HepG2 (cell line): ENCODE measurements around the gene CENPP. TPM values are rescaled to one million over a fixed set of nuclear protein-coding genes. Genes with fewer than 3 reads are reported as not detected.

Experiments
- BRF2 ChIP-seq: sonication (generic); formaldehyde crosslinking; IDR thresholded peaks from 2 replicates; pipeline ENCODE4 v1.8.1; 2022; ENCODE audit warnings: mild to moderate bottlenecking, missing genetic modification reagents
- DMTF1 ChIP-seq: sonication (generic); formaldehyde crosslinking; IDR thresholded peaks from 2 replicates; pipeline ENCODE4 v1.4.0; 2020; ENCODE audit warnings: mild to moderate bottlenecking, missing genetic modification reagents
- FOXJ3 ChIP-seq: sonication (generic); formaldehyde crosslinking; IDR thresholded peaks from 2 replicates; pipeline ENCODE4 v1.4.0; 2020; ENCODE audit warnings: missing genetic modification reagents, mild to moderate bottlenecking, borderline replicate concordance
- GABPA ChIP-seq, 2 experiments: IDR thresholded peaks; 2 replicates each; pipeline ENCODE4 v1.6.1; 2011 to 2016; ENCODE audit warnings: low read depth in 2 of 2, low read length in 1 of 2, missing biosample characterization in 1 of 2, missing genetic modification characterization in 1 of 2
- GABPB1 ChIP-seq: IDR thresholded peaks from 2 replicates; pipeline ENCODE4 v1.6.1; 2016; ENCODE audit warnings: mild to moderate bottlenecking, missing genetic modification reagents, moderate library complexity, missing compliant biosample characterization
- HOXA3 ChIP-seq: sonication (generic); formaldehyde crosslinking; IDR thresholded peaks from 2 replicates; pipeline ENCODE4 v1.5.0; 2020; ENCODE audit warnings: missing genetic modification reagents
- KDM5B ChIP-seq: sonication (generic); formaldehyde crosslinking; IDR thresholded peaks from 2 replicates; pipeline ENCODE4 v1.4.0; 2020; ENCODE audit warnings: missing genetic modification reagents, mild to moderate bottlenecking, borderline replicate concordance
- NBN ChIP-seq: fragments of 450-650 bp; conservative IDR thresholded peaks from 2 replicates; pipeline ENCODE4 v1.6.1; 2017
- NFAT5 ChIP-seq: sonication (generic); formaldehyde crosslinking; IDR thresholded peaks from 2 replicates; pipeline ENCODE4 v1.4.0; 2020; ENCODE audit warnings: missing genetic modification reagents
- REL ChIP-seq: sonication (generic); formaldehyde crosslinking; conservative IDR thresholded peaks from 2 replicates; pipeline ENCODE4 v1.8.0; 2022; ENCODE audit warnings: mild to moderate bottlenecking, missing genetic modification reagents, moderate library complexity
- SMAD1 ChIP-seq: sonication (generic); formaldehyde crosslinking; IDR thresholded peaks from 2 replicates; pipeline ENCODE4 v1.4.0; 2020; ENCODE audit warnings: missing genetic modification reagents, low read depth, mild to moderate bottlenecking, borderline replicate concordance
- ZC3H13 ChIP-seq: sonication (generic); formaldehyde crosslinking; IDR thresholded peaks from 2 replicates; pipeline ENCODE4 v1.8.1; 2023; ENCODE audit warnings: mild to moderate bottlenecking, missing genetic modification reagents, moderate library complexity
- ZFX ChIP-seq: sonication (generic); formaldehyde crosslinking; IDR thresholded peaks from 2 replicates; pipeline ENCODE4 v1.4.0; 2020; ENCODE audit warnings: mild to moderate bottlenecking, low read depth, missing genetic modification reagents, moderate library complexity
- ZHX1 ChIP-seq: sonication (generic); formaldehyde crosslinking; IDR thresholded peaks from 2 replicates; pipeline ENCODE4 v1.8.1; 2022; ENCODE audit warnings: low read depth, mild to moderate bottlenecking, missing genetic modification reagents
- ZNF224 ChIP-seq: sonication (generic); formaldehyde crosslinking; IDR thresholded peaks from 2 replicates; pipeline ENCODE4 v1.5.0; 2020; ENCODE audit warnings: mild to moderate bottlenecking, missing genetic modification reagents
- ZNF292 ChIP-seq: sonication (generic); formaldehyde crosslinking; IDR thresholded peaks from 2 replicates; pipeline ENCODE4 v1.8.1; 2022; ENCODE audit warnings: mild to moderate bottlenecking, low read depth, missing genetic modification reagents, borderline replicate concordance
- ZNF329 ChIP-seq: sonication (generic); formaldehyde crosslinking; IDR thresholded peaks from 2 replicates; pipeline ENCODE4 v1.9.0; 2021; ENCODE audit warnings: low read depth, mild to moderate bottlenecking, missing genetic modification reagents
- ZNF530 ChIP-seq: sonication (generic); formaldehyde crosslinking; IDR thresholded peaks from 2 replicates; pipeline ENCODE4 v1.5.0; 2020; ENCODE audit warnings: low read depth, mild to moderate bottlenecking, missing genetic modification reagents
- ZNF850 ChIP-seq: sonication (generic); formaldehyde crosslinking; conservative IDR thresholded peaks from 2 replicates; pipeline ENCODE4 v1.9.0; 2021; ENCODE audit warnings: mild to moderate bottlenecking, missing genetic modification reagents
- polyA plus RNA-seq, 8 experiments: library from polyadenylated mRNA; depleted of rRNA in 3 of 8; stranded (reverse) in 7 of 8; unstranded in 1 of 8; fragments of >200 nt; fragmentation: Illumina TruSeq in 4 of 8; extraction: Trizol in 4 of 8; gene quantifications; 2 replicates each; pipeline versions ENCODE4 v1.2.1 to v1.2.3, GENCODE V29; 2011 to 2016; ENCODE audit warnings: low read depth in 4 of 8, missing spikeins in 1 of 8, mixed read lengths in 1 of 8; ENCODE audit not compliant: insufficient read depth in 1 of 8
- total RNA-seq, 5 experiments: library from RNA; depleted of rRNA; stranded (reverse); fragments of >200 nt; fragmentation: Illumina TruSeq; extraction: Trizol; gene quantifications; 2 replicates each; pipeline ENCODE4 v1.2.3, GENCODE V29; 2016; ENCODE audit warnings: low read depth in 1 of 5

Gene CENPP
- total and polyA plus RNA-seq, 2 of the 13 experiments (the other 11 are each of a cell fraction or from before 2014, with no cell fraction given): 2.0 to 11.4 TPM

GRCh38 chr9:92598382-92598781 is 272.6 kb downstream of the CENPP start (continued):
- TF ChIP-seq ZNF530 (CRISPR knock-in tag): no peak
- no peak for TF ChIP-seq SMAD1 (CRISPR knock-in tag)
- TF ChIP-seq GABPB1 (CRISPR knock-in tag): no peak
- no peak for TF ChIP-seq REL (CRISPR knock-in tag)
- peak; percentile 45; the same call in 1 of the 2 replicates for TF ChIP-seq KDM5B (CRISPR knock-in tag)
- TF ChIP-seq ZNF224 (CRISPR knock-in tag): no peak
- TF ChIP-seq ZFX (CRISPR knock-in tag): peak; percentile 32; the same call in 1 of the 2 replicates
- TF ChIP-seq GABPA (IDR thresholded peaks at IDR 0.05; ENCODE audit: low read depth, low read length): no peak
- no peak for TF ChIP-seq GABPA (CRISPR knock-in tag; IDR thresholded peaks at IDR 0.05; ENCODE audit: low read depth)
- no peak for TF ChIP-seq ZHX1 (CRISPR knock-in tag)
- no peak for TF ChIP-seq BRF2 (CRISPR knock-in tag)
- peak; percentile 20; the same call in 1 of the 2 replicates for TF ChIP-seq HOXA3 (CRISPR knock-in tag)
- TF ChIP-seq ZNF850 (CRISPR knock-in tag): no peak
- peak; percentile 57; the same call in 1 of the 2 replicates for TF ChIP-seq ZNF292
- no peak for TF ChIP-seq DMTF1
- TF ChIP-seq ZC3H13 (CRISPR knock-in tag): no peak
- no peak for TF ChIP-seq NFAT5 (CRISPR knock-in tag)
- TF ChIP-seq NBN: no peak
- no peak for TF ChIP-seq FOXJ3 (CRISPR knock-in tag)
- no peak for TF ChIP-seq ZNF329 (CRISPR knock-in tag)
